GM21529 (cell line): ENCODE measurements around the gene KRT14.
"Not testable (repeated sequence)": the region's sequence is repeated elsewhere in the genome, so short reads cannot be mapped to it uniquely, and the experiment has no call there.

ENCODE experiments used
- ATAC-seq: cut with Tn5 transposase; IDR thresholded peaks from one replicate; pipeline ENCODE4 v1.9.1; 2021; ENCODE audit not compliant: unreplicated experiment

KRT14 gene

GRCh38 chr17:41610061-41610517, 23.4 kb upstream of the KRT14 start:
- ATAC-seq = not testable (repeated sequence)

- not testable (repeated sequence) for ATAC-seq
Observed at GRCh38 chr17:41606930-41607329, 20.2 kb upstream of the KRT14 start.

DNA sequence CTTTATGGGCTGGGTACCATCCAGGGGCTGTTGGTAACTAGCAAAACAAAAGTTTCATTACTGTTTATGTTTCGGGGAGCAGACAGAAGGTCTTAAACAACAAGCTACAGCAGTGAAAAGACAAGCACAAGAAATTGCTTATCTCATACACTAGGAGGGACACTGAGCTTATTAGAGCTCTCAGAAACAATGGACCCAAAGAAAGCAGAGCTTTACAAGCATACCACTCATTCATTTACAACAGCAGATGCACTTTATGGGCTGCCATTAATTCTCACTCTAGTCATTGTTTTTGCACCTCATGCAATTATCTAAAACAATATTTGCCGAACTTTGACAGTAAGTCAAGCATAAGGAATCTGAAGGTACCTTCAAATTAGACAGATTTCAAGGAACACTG, 15.8 kb upstream of the KRT14 start:
- no peak for ATAC-seq

GRCh38 chr17:41600318-41600717, 13.6 kb upstream of the KRT14 start:
- ATAC-seq = no peak

GRCh38 chr17:41599680-41600079, 13.0 kb upstream of the KRT14 start:
- no peak for ATAC-seq

DNA sequence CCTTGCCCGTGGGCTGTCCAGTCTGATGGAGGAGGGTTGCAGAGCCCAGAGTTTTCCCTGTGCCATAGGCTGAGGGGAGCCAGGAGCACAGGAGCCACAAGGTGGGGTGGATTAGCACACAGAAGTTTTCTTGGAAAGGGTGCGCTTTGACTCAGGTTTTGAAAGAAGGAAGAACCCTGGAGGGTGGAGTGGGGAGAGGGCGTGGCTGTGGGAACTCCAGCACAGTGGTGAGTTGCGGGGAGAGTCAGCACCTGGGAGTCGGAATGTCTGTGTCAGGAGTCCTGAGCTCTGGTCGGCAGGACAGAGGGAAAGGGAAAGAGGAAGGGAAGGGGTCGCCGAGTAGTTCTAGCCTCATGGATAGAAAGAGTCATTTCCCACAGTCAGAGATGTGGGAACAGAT, 8.9 kb upstream of the KRT14 start:
- no peak for ATAC-seq

- no peak for ATAC-seq
Observed at GRCh38 chr17:41594363-41594915, 7.7 kb upstream of the KRT14 start.

DNA sequence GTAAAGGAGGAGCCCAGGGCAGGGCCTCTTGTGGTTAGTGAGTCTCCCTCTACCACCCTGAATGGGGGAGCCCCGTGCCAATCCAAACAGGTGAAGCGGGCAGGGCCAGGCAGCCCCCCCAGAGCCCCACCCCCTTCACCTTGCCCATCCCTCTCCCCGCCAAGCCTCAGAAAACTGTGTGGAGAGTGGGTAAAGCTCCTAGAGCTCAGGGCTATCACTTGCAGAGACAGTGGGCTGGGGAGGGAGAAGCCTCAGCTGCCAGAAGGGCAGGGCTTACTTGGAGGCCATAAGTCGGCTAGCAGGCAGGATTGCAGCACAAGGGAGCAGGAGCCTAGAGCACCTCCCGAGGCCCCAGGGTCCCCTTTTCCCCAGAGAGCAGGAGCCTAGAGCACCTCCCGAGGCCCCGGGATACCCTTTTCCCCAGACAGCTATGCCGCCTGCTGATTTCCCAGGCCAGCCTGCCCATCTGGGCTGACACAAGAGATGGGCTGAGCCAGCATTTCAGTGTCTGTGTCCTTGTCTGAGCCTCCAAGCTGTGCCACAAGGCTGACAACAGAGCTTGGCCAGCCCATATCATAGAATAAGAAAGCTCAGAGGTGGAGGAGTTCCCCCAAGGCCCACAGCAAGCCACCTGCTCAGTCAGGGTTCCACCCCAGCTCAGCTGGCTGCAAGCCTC, 6.7 kb upstream of the KRT14 start:
- ATAC-seq = no peak

GRCh38 chr17:41592601-41593305, 6.1 kb upstream of the KRT14 start:
- no peak for ATAC-seq

GRCh38 chr17:41589301-41589700, 2.6 kb upstream of the KRT14 start:
- no peak for ATAC-seq

DNA sequence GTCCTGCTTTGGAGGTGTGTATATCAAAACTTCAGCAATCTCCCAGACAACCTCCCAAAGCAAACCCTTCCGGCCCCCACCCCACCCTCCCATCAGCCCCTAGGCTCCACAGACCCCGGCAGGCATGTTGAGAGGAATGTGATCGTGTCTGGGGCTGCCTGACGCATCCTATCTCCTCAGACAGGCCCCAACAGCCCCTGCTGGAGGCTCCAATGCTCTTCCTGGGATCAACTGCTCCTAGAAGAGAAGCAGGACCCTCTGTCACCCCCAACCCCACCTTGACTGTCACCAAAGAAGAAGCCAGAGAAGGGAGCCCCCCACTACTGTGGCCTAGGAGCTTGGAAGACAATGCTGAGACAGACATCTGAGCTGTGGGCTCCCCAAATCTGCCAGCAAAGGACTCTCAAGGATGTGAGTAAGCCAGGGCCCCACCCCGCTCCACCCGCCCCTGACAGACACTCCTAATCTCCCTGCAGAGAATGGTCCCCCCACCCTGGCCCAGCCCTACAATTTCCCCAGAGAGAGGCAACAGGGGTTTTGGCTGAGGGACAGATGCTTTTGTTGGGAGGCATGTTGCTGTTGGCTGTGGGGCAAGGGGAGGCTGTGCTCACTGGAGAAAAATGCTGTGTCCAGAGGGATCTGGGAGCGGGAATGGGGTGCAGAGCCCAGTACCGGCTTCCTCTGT, 1.6 kb upstream of the KRT14 start:
- no peak for ATAC-seq

DNA sequence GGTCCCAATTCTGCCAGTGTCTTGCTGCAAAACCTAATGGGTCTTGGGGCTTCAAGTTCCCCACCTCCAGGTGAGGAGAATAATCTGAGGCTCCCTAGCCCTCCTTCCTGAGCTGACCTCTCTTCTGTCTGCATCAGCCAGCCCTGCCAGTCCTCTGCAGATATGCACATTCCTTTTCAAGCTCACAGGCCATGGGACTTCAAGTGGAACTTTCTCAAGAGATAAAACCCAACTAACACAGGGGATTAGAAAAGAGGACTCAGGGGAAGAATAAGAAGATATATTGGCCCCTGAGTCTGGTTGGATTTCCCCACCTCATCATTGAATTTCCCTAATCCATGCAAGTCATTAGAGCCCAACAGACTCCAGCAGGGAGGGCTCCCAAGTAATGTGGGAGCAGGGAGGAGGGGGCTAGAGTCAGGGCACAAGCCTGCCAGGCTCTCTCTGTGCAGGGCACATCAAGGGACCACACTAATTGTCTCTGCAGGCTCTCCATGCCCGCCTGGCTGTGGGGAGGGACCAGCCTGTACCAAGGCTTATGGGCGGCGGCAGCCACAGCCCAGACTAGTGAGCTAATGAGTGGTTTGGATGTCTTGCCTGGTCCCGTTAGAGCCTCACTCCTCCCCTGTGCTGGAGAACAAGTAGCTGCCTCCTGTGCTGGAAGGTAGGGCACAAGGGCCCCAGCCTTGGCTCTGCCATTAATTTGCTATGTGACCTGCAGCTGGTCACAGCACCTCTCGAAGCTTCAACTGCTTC, 1.2 kb downstream of the KRT14 start:
- no peak for ATAC-seq

GRCh38 chr17:41584331-41584927, 2.3 kb downstream of the KRT14 start:
- ATAC-seq = not testable (repeated sequence)

DNA sequence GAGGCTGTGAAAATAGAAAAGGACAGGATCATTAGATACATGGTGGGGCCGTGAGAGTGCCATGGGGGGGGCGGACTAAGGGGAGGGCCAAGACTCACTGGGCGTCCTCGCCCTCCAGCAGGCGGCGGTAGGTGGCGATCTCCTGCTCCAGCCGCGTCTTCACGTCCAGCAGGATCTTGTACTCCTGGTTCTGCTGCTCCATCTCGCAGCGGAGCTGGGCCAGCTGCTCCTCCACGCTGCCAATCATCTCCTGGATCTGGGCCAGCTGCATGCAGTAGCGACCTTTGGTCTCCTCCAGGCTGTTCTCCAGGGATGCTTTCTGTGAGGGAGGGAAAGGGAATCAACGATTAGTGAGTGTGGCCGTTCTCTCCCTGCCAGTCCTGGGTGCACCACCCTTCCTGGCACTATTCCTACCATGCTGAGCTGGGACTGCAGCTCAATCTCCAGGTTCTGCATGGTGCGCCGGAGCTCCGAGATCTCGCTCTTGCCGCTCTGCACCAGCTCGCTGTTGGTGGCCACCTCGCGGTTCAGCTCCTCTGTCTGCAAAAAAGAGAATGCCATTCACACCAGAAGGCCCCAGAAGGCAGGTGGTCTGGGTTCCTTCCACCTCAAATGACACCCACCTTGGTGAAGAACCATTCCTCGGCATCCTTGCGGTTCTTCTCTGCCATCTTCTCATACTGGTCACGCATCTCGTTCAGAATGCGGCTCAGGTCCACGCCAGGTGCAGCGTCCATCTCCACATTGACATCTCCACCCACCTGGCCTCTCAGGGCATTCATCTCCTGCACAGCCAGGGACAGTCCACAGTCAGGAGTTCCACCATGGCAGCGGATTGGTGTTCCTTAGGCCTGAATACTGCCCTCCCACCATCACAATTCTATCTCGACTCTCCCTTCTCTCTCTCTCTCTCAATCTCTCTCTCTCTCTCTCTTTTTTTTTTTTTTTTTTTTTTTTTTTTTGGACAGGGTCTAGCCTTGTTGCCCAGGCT, 3.3 kb downstream of the KRT14 start:
- ATAC-seq = no peak

DNA sequence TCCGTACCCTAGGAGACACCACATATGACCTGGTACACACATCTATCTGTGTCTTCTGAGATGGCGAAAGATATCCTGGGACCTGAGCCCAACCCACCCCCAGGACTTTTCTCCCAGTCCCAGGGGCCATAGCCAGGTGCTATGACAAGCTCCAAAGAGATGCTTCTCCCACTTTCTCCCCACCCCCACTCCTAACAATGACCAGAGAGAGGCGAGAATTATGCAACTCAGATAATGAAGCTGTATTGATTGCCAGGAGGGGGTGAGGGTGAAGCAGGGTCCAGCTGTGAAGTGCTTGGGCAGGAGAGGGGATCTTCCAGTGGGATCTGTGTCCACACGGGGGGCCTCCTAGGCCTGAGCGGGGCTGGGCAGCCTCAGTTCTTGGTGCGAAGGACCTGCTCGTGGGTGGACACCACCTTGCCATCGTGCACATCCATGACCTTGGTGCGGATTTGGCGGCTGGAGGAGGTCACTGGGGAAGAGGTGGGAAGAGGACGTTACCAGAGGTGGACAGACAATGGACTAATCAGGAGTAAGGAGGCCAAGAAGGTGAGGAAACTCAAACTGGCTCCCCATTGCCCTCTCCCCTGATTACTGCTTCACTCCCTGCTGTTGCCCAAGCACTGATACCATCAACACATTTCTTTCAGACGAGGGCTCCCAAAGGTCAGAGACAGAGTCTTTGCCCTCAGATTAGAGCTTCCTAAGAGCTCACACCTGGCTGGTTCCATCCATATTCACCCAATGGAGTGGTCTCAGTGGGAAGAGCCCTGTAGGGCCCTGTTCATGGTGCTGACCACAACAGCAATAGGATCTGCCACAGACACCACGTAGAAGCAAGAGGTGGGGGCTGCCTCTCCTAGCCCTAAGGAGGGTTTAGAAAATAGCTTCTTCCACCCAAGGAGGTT, 4.4 kb downstream of the KRT14 start:
- not testable (repeated sequence) for ATAC-seq

- ATAC-seq = no peak
Observed at GRCh38 chr17:41581366-41582060, 5.2 kb downstream of the KRT14 start.

- no peak for ATAC-seq
Observed at GRCh38 chr17:41580687-41581365, 5.9 kb downstream of the KRT14 start.
